Mesenchymal stem cell (in vitro differentiated cells and primary cell): ENCODE results near the gene NYAP2.

ENCODE experiments used
- DNase-seq: peaks from one replicate; pipeline ENCODE4 v3.0.0-alpha.2; 2013
- H2AFZ ChIP-seq: one replicate; pipeline ENCODE4 v1.6.1; 2013; ENCODE audit warnings: low read depth, mild to moderate bottlenecking, control low read depth, inconsistent platforms, low read length, moderate library complexity
- H2AK5ac ChIP-seq: 2 replicates; pipeline ENCODE4 v1.6.1; 2013; ENCODE audit warnings: low read length, moderate library complexity, mild to moderate bottlenecking, inconsistent platforms; ENCODE audit not compliant: severe bottlenecking
- H2BK120ac ChIP-seq: one replicate; pipeline ENCODE4 v1.6.1; 2013; ENCODE audit warnings: low read depth, mild to moderate bottlenecking, inconsistent platforms, low read length, moderate library complexity
- H2BK12ac ChIP-seq, 2 experiments: one replicate each; pipeline ENCODE4 v1.6.1; 2013; ENCODE audit warnings: inconsistent platforms in 2 of 2, low read length in 2 of 2, mild to moderate bottlenecking in 2 of 2, moderate library complexity in 2 of 2, control low read depth in 1 of 2
- H2BK15ac ChIP-seq: one replicate; pipeline ENCODE4 v1.6.1; 2013; ENCODE audit warnings: mild to moderate bottlenecking, low read depth, inconsistent platforms; ENCODE audit not compliant: poor library complexity, severe bottlenecking
- H2BK5ac ChIP-seq: 2 replicates; pipeline ENCODE4 v1.6.1; 2013; ENCODE audit warnings: low read depth, mild to moderate bottlenecking, low read length, control low read depth, inconsistent platforms; ENCODE audit not compliant: poor library complexity, severe bottlenecking
- H3K14ac ChIP-seq, 2 experiments: one replicate each; pipeline ENCODE4 v1.6.1; 2013; ENCODE audit warnings: inconsistent platforms in 2 of 2, low read length in 2 of 2, control low read depth in 1 of 2, mild to moderate bottlenecking in 1 of 2, moderate library complexity in 1 of 2
- H3K18ac ChIP-seq, 2 experiments: one replicate each; pipeline ENCODE4 v1.6.1; 2013; ENCODE audit warnings: inconsistent platforms in 2 of 2, low read length in 2 of 2, control low read depth in 1 of 2, low read depth in 1 of 2, mild to moderate bottlenecking in 1 of 2
- H3K23ac ChIP-seq, 2 experiments: one replicate each; pipeline ENCODE4 v1.6.1; 2013; ENCODE audit warnings: inconsistent platforms in 2 of 2, low read length in 2 of 2, mild to moderate bottlenecking in 2 of 2, moderate library complexity in 2 of 2, control low read depth in 1 of 2
- H3K27ac ChIP-seq: 2 replicates; pipeline ENCODE4 v1.5.1; 2013; ENCODE audit warnings: mild to moderate bottlenecking, moderate library complexity, low read length, control low read depth, inconsistent platforms; ENCODE audit not compliant: poor library complexity, severe bottlenecking
- H3K27me3 ChIP-seq, 2 experiments: 2 replicates each; pipeline versions ENCODE4 v1.6.1 to v1.7.0; 2013; ENCODE audit warnings: low read length in 2 of 2, mild to moderate bottlenecking in 2 of 2, moderate library complexity in 2 of 2, control low read depth in 1 of 2, inconsistent platforms in 1 of 2; ENCODE audit not compliant: control insufficient read depth in 1 of 2, insufficient read depth in 1 of 2
- H3K36me3 ChIP-seq, 2 experiments: 2 replicates each; pipeline versions ENCODE4 v1.6.1 to v1.7.0; 2013; ENCODE audit warnings: low read length in 2 of 2, control low read depth in 1 of 2, inconsistent platforms in 1 of 2, low read depth in 1 of 2, mild to moderate bottlenecking in 1 of 2; ENCODE audit not compliant: insufficient read depth in 2 of 2, control insufficient read depth in 1 of 2
- H3K4ac ChIP-seq, 2 experiments: one replicate each; pipeline ENCODE4 v1.6.1; 2013; ENCODE audit warnings: inconsistent platforms in 2 of 2, low read length in 2 of 2, mild to moderate bottlenecking in 2 of 2, moderate library complexity in 2 of 2, control low read depth in 1 of 2, low read depth in 1 of 2
- H3K4me1 ChIP-seq: 2 replicates; pipeline ENCODE4 v1.6.1; 2013; ENCODE audit warnings: low read depth, low read length, control low read depth; ENCODE audit not compliant: control insufficient read depth, insufficient read depth
- H3K4me2 ChIP-seq: 2 replicates; pipeline ENCODE4 v1.6.1; 2013; ENCODE audit warnings: low read length, mild to moderate bottlenecking, inconsistent platforms; ENCODE audit not compliant: poor library complexity, severe bottlenecking
- H3K4me3 ChIP-seq, 2 experiments: 2 replicates each; pipeline versions ENCODE4 v1.5.1 to v1.7.0; 2013; ENCODE audit warnings: low read length in 2 of 2, mild to moderate bottlenecking in 2 of 2, control low read depth in 1 of 2, low read depth in 1 of 2; ENCODE audit not compliant: insufficient read depth in 1 of 2
- H3K79me1 ChIP-seq: replicated peaks from 2 replicates; pipeline ENCODE4 v1.6.1; 2013; ENCODE audit warnings: mild to moderate bottlenecking, control low read depth, low read length, inconsistent platforms; ENCODE audit not compliant: poor library complexity, severe bottlenecking
- H3K9ac ChIP-seq: 2 replicates; pipeline ENCODE4 v1.7.0; 2013; ENCODE audit warnings: mild to moderate bottlenecking, low read length, moderate library complexity
- H3K9me3 ChIP-seq: 2 replicates; pipeline ENCODE4 v1.7.0; 2013; ENCODE audit warnings: mild to moderate bottlenecking, low read length; ENCODE audit not compliant: control insufficient read depth
- H4K8ac ChIP-seq: one replicate; pipeline ENCODE4 v1.6.1; 2013; ENCODE audit warnings: inconsistent platforms, mild to moderate bottlenecking, low read length, moderate library complexity
- H4K91ac ChIP-seq: one replicate; pipeline ENCODE4 v1.6.1; 2013; ENCODE audit warnings: mild to moderate bottlenecking, low read length, inconsistent platforms
- WGBS: methylation state at CpG from one replicate; pipeline ENCODE4 v1.1.7; 2013; ENCODE audit warnings: mixed read lengths; 5-methylcytosine and 5-hydroxymethylcytosine counted together

NYAP2 gene

DNA sequence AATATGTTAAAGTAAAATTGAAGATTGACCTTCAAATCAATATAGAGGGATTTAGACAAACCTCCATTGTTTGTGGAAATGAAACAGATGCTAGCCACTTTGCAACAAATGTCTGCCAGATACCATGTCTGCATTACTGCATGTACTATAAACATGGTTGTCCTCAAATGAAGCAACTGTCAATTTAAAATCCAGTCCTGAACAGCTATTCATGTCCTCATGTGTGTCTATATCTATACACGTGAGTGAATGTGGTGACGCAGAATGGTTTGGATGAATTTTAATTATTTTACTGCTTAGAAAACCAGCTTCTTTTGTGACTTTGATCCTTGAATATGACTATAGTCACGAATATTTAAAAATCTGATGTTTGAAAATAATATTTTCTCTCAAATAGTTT is 71.5 kb downstream of the NYAP2 start:
- no peak for DNase-seq
- H2AFZ ChIP-seq = no peak overlapping the region
- H3K23ac ChIP-seq = no peak overlapping the region
- H3K4ac ChIP-seq = no peak overlapping the region
- H2BK15ac ChIP-seq = no peak overlapping the region
- no peak overlapping the region for H2BK120ac ChIP-seq
- no peaks in the 10 kb centered on the region for H3K36me3 ChIP-seq
- no peak overlapping the region for H4K8ac ChIP-seq
- no peaks in the 10 kb centered on the region for H3K79me1 ChIP-seq
- H2BK5ac ChIP-seq = no peak overlapping the region
- no peak overlapping the region for H2BK12ac ChIP-seq
- H3K9ac ChIP-seq = no peak overlapping the region
- no peak overlapping the region for H3K14ac ChIP-seq
- no peak overlapping the region for H3K18ac ChIP-seq
- H4K91ac ChIP-seq = no peak overlapping the region
- H3K4me1 ChIP-seq = peaks cover 6% of the 10 kb centered on the region
- no CpG with 5 or more reads among the region's 3 CpGs for WGBS
- no peak overlapping the region for H2AK5ac ChIP-seq
- H3K27ac ChIP-seq = no peak overlapping the region
- no peak overlapping the region for H3K4me3 ChIP-seq
- no peak overlapping the region for H3K4me2 ChIP-seq
- H3K27me3 ChIP-seq = no peaks in the 10 kb centered on the region
- H3K9me3 ChIP-seq = no peaks in the 10 kb centered on the region

DNA sequence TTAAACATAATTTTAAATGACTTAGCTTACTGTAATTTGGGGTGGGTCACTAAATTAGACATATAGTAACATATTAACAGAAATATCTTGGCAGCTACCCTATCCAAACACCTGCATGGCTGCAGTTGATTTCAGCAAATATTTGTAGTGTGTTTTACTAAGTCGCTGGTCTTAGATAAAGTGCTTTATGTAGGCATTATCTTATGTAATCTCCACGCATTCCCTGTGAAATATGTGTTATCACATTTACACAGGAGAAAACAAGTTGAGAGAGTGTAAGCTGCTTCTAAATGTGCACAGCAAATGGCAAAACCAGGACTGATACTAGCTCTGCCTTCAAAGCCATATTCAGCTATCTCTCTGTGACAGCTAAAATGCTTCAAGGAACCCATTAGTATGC is 72.0 kb downstream of the NYAP2 start:
- 100% methylated on average over 2 of the region's 2 CpGs for WGBS
- no peaks in the 10 kb centered on the region for H3K79me1 ChIP-seq
- no peak for DNase-seq

DNA sequence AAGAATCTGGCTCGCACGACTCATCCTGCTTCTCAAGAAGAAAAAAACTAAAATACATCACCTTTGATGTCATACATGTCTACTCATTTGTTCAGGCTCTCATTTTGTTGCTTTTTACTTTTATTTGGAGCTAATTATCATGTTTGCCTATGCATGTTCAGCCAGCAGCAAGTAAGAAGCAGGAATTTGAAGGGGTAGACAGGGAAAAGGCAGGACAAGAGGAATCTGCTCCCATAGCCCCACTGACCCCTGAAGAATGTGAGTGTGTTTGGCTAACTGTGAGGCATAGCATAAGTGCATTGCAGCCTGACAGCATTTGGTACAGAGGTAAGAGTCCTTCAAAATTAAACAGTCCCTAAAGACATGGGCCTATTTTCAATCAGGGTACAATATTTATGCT is 72.7 kb downstream of the NYAP2 start:
- Histone ChIP-seq H4K8ac (no peak overlapping the region), H3K4me2 (no peak overlapping the region), H2BK120ac (no peak overlapping the region), H3K9ac (no peak overlapping the region), H3K23ac (no peak overlapping the region), H2BK12ac (no peak overlapping the region), H3K36me3 (no peaks in the 10 kb centered on the region), H3K4ac (no peak overlapping the region), H3K14ac (no peak overlapping the region), H3K18ac (no peak overlapping the region), H3K79me1 (no peaks in the 10 kb centered on the region), H3K4me1 (peaks cover 3% of the 10 kb centered on the region), H2AK5ac (no peak overlapping the region), H4K91ac (no peak overlapping the region), H3K9me3 (no peaks in the 10 kb centered on the region), H3K4me3 (no peak overlapping the region), H2BK5ac (no peak overlapping the region), H2BK15ac (no peak overlapping the region), H3K27me3 (no peaks in the 10 kb centered on the region), H3K27ac (peak overlapping the region; percentile 44), H2AFZ (no peak overlapping the region)
- WGBS = 100% methylated on average over 2 of the region's 2 CpGs
- no peak for DNase-seq

More for the DNA sequence above, 72.0 kb downstream of the NYAP2 start:
- Histone ChIP-seq H3K18ac (no peak overlapping the region), H3K4me2 (no peak overlapping the region), H3K27me3 (no peaks in the 10 kb centered on the region), H3K4me3 (no peak overlapping the region), H3K9me3 (no peaks in the 10 kb centered on the region), H3K14ac (no peak overlapping the region), H2AFZ (no peak overlapping the region), H3K4me1 (peaks cover 6% of the 10 kb centered on the region), H4K91ac (no peak overlapping the region), H2AK5ac (no peak overlapping the region), H3K4ac (no peak overlapping the region), H4K8ac (no peak overlapping the region), H2BK5ac (no peak overlapping the region), H2BK120ac (no peak overlapping the region), H2BK12ac (no peak overlapping the region), H2BK15ac (no peak overlapping the region), H3K36me3 (no peaks in the 10 kb centered on the region), H3K27ac (peak overlapping the region; percentile 73), H3K23ac (no peak overlapping the region), H3K9ac (no peak overlapping the region)

DNA sequence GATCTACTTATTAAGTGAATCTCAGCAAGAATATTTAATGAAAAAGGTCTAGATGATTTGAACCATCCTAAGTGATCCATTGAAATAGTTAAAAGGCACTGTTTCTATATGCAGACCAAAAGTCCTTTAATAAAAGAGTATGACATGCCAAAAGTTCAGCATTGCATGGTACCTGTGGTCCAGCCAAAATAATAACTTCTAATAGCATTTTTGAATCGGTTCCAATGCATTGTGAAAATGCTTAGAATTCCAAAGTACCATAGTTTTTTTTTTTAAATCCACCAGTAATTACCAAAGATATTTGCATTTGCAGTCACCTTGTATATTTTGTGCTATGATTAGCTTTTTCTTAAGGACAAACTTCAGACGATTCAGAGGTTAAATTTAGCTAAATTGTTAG is 79.9 kb downstream of the NYAP2 start:
- Histone ChIP-seq H2AFZ (no peak overlapping the region), H3K23ac (no peak overlapping the region), H3K79me1 (no peaks in the 10 kb centered on the region), H3K4me1 (no peaks in the 10 kb centered on the region), H4K8ac (no peak overlapping the region), H2BK15ac (no peak overlapping the region), H2BK12ac (no peak overlapping the region), H3K27ac (no peak overlapping the region), H2AK5ac (no peak overlapping the region), H2BK120ac (no peak overlapping the region), H3K27me3 (no peaks in the 10 kb centered on the region), H3K9ac (no peak overlapping the region), H3K36me3 (no peaks in the 10 kb centered on the region), H3K4me3 (no peak overlapping the region), H3K4me2 (no peak overlapping the region), H3K18ac (no peak overlapping the region), H3K14ac (no peak overlapping the region), H4K91ac (no peak overlapping the region), H2BK5ac (no peak overlapping the region), H3K4ac (no peak overlapping the region), H3K9me3 (no peaks in the 10 kb centered on the region)
- no CpG with 5 or more reads among the region's 2 CpGs for WGBS
- DNase-seq = no peak
